GM23338 (cell line): ENCODE data around the gene RBM44. TPM values are rescaled to one million over a fixed set of nuclear protein-coding genes. Genes with fewer than 3 reads are reported as not detected.

ENCODE experiments used
- ATAC-seq: fragments of 200-7000 bp; cut with Tn5 transposase; 3 replicates; pipeline ENCODE4 v1.9.1; 2020
- DNase-seq: peaks from one replicate; pipeline ENCODE4 v3.0.0-alpha.2; 2015; ENCODE audit warnings: low spot score
- H2AFZ ChIP-seq: fragments of 200-600 bp; sonication (generic); 2 replicates; pipeline ENCODE4 v1.8.0; 2016; ENCODE audit warnings: antibody characterized with exemption, mild to moderate bottlenecking, moderate library complexity
- H3F3A ChIP-seq: fragments of 200-600 bp; sonication (generic); replicated peaks from 2 replicates; pipeline ENCODE4 v1.8.0; 2017; ENCODE audit warnings: antibody characterized with exemption, mixed run types, low read depth
- H3K27ac ChIP-seq: fragments of 200-600 bp; sonication (generic); 2 replicates; pipeline ENCODE4 v1.6.1; 2016; ENCODE audit warnings: low read depth
- H3K27me3 ChIP-seq: fragments of 200-600 bp; sonication (generic); 2 replicates; pipeline ENCODE4 v1.8.0; 2016; ENCODE audit warnings: mild to moderate bottlenecking, mixed run types, moderate library complexity; ENCODE audit not compliant: insufficient read depth
- H3K36me3 ChIP-seq: fragments of 200-600 bp; sonication (generic); 2 replicates; pipeline ENCODE4 v1.8.0; 2016; ENCODE audit warnings: mild to moderate bottlenecking; ENCODE audit not compliant: insufficient read depth
- H3K4me1 ChIP-seq: fragments of 200-600 bp; sonication (generic); 2 replicates; pipeline ENCODE4 v1.8.0; 2016; ENCODE audit warnings: mild to moderate bottlenecking, moderate library complexity; ENCODE audit not compliant: insufficient read depth
- H3K4me2 ChIP-seq: fragments of 200-600 bp; sonication (generic); 2 replicates; pipeline ENCODE4 v1.7.1; 2017; ENCODE audit warnings: mixed run types
- H3K4me3 ChIP-seq: fragments of 200-600 bp; sonication (generic); 2 replicates; pipeline ENCODE4 v1.6.1; 2016; ENCODE audit warnings: mixed run types
- H3K79me2 ChIP-seq: fragments of 200-600 bp; sonication (generic); replicated peaks from 2 replicates; pipeline ENCODE4 v1.8.0; 2017; ENCODE audit warnings: mild to moderate bottlenecking; ENCODE audit not compliant: insufficient read depth
- H3K9me2 ChIP-seq: fragments of 200-600 bp; sonication (generic); 2 replicates; pipeline ENCODE4 v1.8.0; 2017; ENCODE audit not compliant: insufficient read depth
- H4K20me1 ChIP-seq: fragments of 200-600 bp; sonication (generic); replicated peaks from 2 replicates; pipeline ENCODE4 v1.8.0; 2017; ENCODE audit warnings: mild to moderate bottlenecking; ENCODE audit not compliant: insufficient read depth
- H3K27ac Mint-ChIP-seq: 2 replicates; pipeline ENCODE4 v1.8.0; 2020; ENCODE audit warnings: inconsistent platforms, mild to moderate bottlenecking, moderate library complexity, mixed read lengths
- H3K27me3 Mint-ChIP-seq: 3 replicates; pipeline ENCODE4 v1.8.0; 2022; ENCODE audit warnings: low read depth, mild to moderate bottlenecking, moderate library complexity, mixed read lengths, inconsistent platforms; ENCODE audit not compliant: insufficient read depth, poor library complexity
- H3K36me3 Mint-ChIP-seq: 3 replicates; pipeline ENCODE4 v1.8.0; 2021; ENCODE audit warnings: low read depth, mild to moderate bottlenecking, inconsistent platforms, moderate library complexity, mixed read lengths
- H3K4me1 Mint-ChIP-seq: 3 replicates; pipeline ENCODE4 v1.8.0; 2020; ENCODE audit warnings: mild to moderate bottlenecking, inconsistent platforms, mixed read lengths
- H3K4me3 Mint-ChIP-seq: 3 replicates; pipeline ENCODE4 v1.8.0; 2021; ENCODE audit warnings: moderate library complexity, mild to moderate bottlenecking, inconsistent platforms, mixed read lengths
- H3K9me3 Mint-ChIP-seq: 3 replicates; pipeline ENCODE4 v1.8.0; 2020; ENCODE audit warnings: moderate library complexity, mild to moderate bottlenecking, inconsistent platforms, mixed read lengths
- CREB1 ChIP-seq: fragments of 250-450 bp; sonication (Bioruptor Pico); IDR thresholded peaks from 2 replicates; pipeline ENCODE4 v1.5.0; 2020; ENCODE audit warnings: low read depth, mild to moderate bottlenecking, moderate library complexity
- CTCF ChIP-seq, 2 experiments: fragments of 200-600 bp in 1 of 2; sonication (generic) in 1 of 2; conservative IDR thresholded peaks; 2 replicates each; pipeline versions ENCODE4 v1.5.1 to v1.6.1; 2016 to 2017; ENCODE audit warnings: antibody characterized with exemption in 2 of 2, low read depth in 2 of 2, mild to moderate bottlenecking in 2 of 2, moderate library complexity in 1 of 2
- ETS1 ChIP-seq: IDR thresholded peaks from 2 replicates; pipeline ENCODE4 v1.6.1; 2016; ENCODE audit warnings: antibody characterized with exemption
- EZH2 ChIP-seq: fragments of 200-600 bp; sonication (generic); IDR thresholded peaks from one replicate; pipeline ENCODE4 v1.8.0; 2017; ENCODE audit warnings: antibody characterized with exemption, mild to moderate bottlenecking, low read depth; ENCODE audit not compliant: unreplicated experiment
- EZH2phosphoT487 ChIP-seq: fragments of 200-600 bp; sonication (generic); IDR thresholded peaks from one replicate; pipeline ENCODE4 v1.8.1; 2018; ENCODE audit warnings: antibody characterized with exemption; ENCODE audit not compliant: unreplicated experiment
- JUNB ChIP-seq: IDR thresholded peaks from one replicate; pipeline ENCODE4 v1.6.1; 2016; ENCODE audit warnings: antibody characterized with exemption; ENCODE audit not compliant: unreplicated experiment
- NANOG ChIP-seq: IDR thresholded peaks from 2 replicates; pipeline ENCODE4 v1.6.1; 2016; ENCODE audit warnings: antibody characterized with exemption, borderline replicate concordance
- POLR2AphosphoS5 ChIP-seq: IDR thresholded peaks from 2 replicates; pipeline ENCODE4 v1.6.1; 2016; ENCODE audit warnings: antibody characterized with exemption, low read depth
- REST ChIP-seq: IDR thresholded peaks from one replicate; pipeline ENCODE4 v1.6.1; 2018; ENCODE audit warnings: antibody characterized with exemption; ENCODE audit not compliant: unreplicated experiment
- STAT1 ChIP-seq: IDR thresholded peaks from one replicate; pipeline ENCODE4 v1.6.1; 2016; ENCODE audit warnings: antibody characterized with exemption; ENCODE audit not compliant: unreplicated experiment
- ZNF114 ChIP-seq: fragments of 250-450 bp; sonication (Bioruptor Pico); IDR thresholded peaks from 2 replicates; pipeline ENCODE4 v1.5.0; 2020; ENCODE audit warnings: mild to moderate bottlenecking, moderate library complexity
- ZNF331 ChIP-seq: fragments of 250-450 bp; sonication (Bioruptor Pico); IDR thresholded peaks from 2 replicates; pipeline ENCODE4 v1.5.0; 2020; ENCODE audit warnings: low read depth, mild to moderate bottlenecking, moderate library complexity
- ZNF462 ChIP-seq: fragments of 250-450 bp; sonication (Bioruptor Pico); IDR thresholded peaks from 2 replicates; pipeline ENCODE4 v1.5.0; 2020; ENCODE audit warnings: mild to moderate bottlenecking, moderate library complexity
- polyA plus RNA-seq: library from polyadenylated mRNA; unstranded; fragments of >200 nt; fragmentation: Nextera tagmentation; extraction: Ambion mirVana; gene quantifications from 2 replicates; pipeline ENCODE4 v1.2.1, GENCODE V29; 2016
- total RNA-seq: library from RNA; depleted of rRNA; stranded (reverse); fragments of >200 nt; shearing (Covaris generic); gene quantifications from 2 replicates; pipeline ENCODE4 v1.2.3, GENCODE V29; 2014

RBM44 gene
- total and polyA plus RNA-seq, 2 experiments from 2014 or later, result 0.29 to 0.87 TPM

GRCh38 chr2:237876061-237876526, 77.5 kb downstream of the RBM44 start:
- Mint-ChIP-seq H3K27me3 (peaks cover 7% of the 10 kb centered on the region), H3K27ac (no peak overlapping the region), H3K9me3 (peaks cover 2% of the 10 kb centered on the region; the same call in 1 of the 3 replicates), H3K36me3 (no peaks in the 10 kb centered on the region), H3K4me1 (peaks cover 6% of the 10 kb centered on the region), H3K4me3 (no peak overlapping the region)
- Histone ChIP-seq H3K27ac (no peak overlapping the region), H3K4me2 (no peak overlapping the region), H3K4me3 (no peak overlapping the region), H3K27me3 (no peaks in the 10 kb centered on the region), H3K79me2 (no peaks in the 10 kb centered on the region), H3K36me3 (no peaks in the 10 kb centered on the region), H3K9me2 (no peaks in the 10 kb centered on the region), H2AFZ (no peak overlapping the region), H3K4me1 (no peaks in the 10 kb centered on the region), H3F3A (no peaks in the 10 kb centered on the region), H4K20me1 (no peaks in the 10 kb centered on the region)
- no peak for DNase-seq
- TF ChIP-seq POLR2AphosphoS5 (no peak), ZNF331 (CRISPR knock-in tag) (no peak), CTCF (conservative IDR thresholded peaks at IDR 0.05; ENCODE audit: low read depth in 2 of 2) (no peak), REST (no peak), NANOG (no peak), EZH2phosphoT487 (no peak), ZNF462 (CRISPR knock-in tag) (no peak), ETS1 (no peak), CREB1 (CRISPR knock-in tag) (no peak), EZH2 (no peak), JUNB (no peak), STAT1 (no peak), ZNF114 (no peak)
- ATAC-seq, result no peak
